Measurements from ENCODE around the gene NTPCR.
"Not testable (repeated sequence)": the region's sequence is repeated elsewhere in the genome, so short reads cannot be mapped to it uniquely, and the experiment has no call there.

The NTPCR gene, protein sequence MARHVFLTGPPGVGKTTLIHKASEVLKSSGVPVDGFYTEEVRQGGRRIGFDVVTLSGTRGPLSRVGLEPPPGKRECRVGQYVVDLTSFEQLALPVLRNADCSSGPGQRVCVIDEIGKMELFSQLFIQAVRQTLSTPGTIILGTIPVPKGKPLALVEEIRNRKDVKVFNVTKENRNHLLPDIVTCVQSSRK

DNA sequence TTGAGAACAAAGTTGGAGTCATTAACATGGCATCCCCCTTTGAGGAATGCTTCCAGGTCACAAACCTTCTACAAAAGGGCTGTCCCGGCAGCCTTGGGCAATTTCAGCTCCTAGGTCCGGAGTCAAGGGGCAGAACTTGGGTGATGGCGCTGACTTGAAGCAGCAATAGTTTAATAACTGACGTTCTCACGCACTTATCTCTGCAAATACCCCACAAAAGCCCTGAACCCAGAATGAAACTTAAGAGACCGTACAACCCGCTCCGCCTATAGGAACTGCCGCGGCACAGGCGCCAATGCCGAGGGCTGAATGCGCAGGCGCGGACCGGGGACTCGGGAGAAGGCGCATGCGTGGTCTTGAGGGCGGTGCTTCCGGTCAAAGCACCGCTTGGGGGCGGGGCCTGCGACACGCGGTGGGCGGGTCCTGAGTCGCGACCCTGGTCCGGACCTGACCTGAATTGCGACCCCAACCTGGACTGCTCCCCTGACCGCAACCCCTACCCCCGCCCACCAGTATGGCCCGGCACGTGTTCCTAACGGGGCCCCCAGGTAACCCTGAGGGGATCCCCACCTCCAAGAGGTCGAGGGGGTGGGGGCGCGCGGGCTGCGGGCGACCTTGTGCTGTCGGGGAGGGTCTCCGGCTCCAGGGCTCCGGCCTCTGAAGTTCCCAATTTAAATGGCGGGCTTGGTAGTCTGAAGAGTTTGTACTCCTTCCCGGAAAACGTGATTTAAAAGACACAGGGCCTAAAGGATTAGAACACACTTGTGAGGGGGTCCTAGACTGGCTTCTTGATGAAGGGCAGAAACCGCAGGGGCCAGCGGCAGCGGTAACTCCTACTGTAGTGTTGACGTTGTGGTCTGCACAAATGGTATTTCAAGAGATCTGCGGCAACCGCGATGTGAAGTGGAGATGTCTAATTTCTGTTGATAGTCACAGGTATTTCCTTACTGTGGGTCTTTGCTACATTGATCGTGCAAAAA, at the start of gene NTPCR:
NTPCR (plus strand) TSS at position 415 of the 980 bp plus-strand sequence; CDS start at position 515, 100 bp downstream.
- peak; percentile 90 for DNase-seq (ENCODE audit: low read depth in 2 of 2)

GRCh38 chr1:232900818-232901217, 49.6 kb upstream of the NTPCR start:
- no peak for DNase-seq (ENCODE audit: low read depth in 2 of 2)

GRCh38 chr1:232901255-232901654, 49.2 kb upstream of the NTPCR start:
- no peak for DNase-seq (ENCODE audit: low read depth in 2 of 2)

DNA sequence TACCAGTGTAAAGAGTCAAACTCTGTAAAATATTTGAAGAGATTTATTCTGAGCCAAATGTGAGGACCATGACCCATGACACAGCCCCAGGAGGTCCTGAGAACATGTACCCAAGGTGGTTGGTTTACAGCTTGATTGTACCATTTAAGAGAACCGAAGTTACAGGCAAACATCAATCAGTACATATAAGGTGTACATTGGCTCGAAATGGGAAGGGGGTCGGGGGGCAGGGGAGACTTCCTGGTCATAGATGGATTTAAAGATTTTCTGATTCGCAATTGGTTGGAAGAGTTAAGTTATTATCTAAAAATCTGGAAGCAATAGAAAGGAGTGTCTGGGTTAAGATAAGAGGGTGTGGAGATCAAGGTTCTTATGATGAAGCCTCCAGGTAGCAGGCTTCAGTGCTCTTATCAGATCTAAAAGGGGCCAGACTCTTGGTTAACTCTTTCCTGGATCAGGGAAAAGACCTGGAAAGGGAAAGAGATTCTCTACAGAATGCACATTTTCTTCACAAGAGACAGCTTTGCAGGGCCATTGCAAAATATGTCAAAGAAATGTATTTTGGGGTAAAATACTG, 47.5 kb upstream of the NTPCR start:
- no peak for DNase-seq (ENCODE audit: low read depth in 2 of 2)

DNA sequence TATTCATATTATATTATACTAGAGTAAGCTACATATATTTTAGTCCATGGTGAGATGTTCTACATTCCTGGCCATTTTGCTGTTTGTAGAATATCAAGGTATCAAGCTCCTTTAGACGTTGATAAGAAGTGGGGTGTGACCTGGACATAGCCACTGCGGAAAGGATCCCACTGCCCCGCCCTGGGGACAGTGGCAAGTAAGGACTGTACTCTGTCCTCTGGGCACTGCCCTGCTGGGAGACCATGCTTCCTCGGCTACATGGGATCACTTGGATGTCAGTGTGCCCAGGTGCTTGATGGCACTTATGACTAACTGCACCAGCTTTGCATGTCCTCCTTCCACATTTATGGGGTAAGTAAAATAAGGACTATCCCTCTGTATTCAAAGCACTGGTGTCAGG, 46.3 kb upstream of the NTPCR start:
- no peak for DNase-seq (ENCODE audit: low read depth in 2 of 2)

GRCh38 chr1:232904566-232904965, 45.8 kb upstream of the NTPCR start:
- no peak for DNase-seq (ENCODE audit: low read depth in 2 of 2)

DNA sequence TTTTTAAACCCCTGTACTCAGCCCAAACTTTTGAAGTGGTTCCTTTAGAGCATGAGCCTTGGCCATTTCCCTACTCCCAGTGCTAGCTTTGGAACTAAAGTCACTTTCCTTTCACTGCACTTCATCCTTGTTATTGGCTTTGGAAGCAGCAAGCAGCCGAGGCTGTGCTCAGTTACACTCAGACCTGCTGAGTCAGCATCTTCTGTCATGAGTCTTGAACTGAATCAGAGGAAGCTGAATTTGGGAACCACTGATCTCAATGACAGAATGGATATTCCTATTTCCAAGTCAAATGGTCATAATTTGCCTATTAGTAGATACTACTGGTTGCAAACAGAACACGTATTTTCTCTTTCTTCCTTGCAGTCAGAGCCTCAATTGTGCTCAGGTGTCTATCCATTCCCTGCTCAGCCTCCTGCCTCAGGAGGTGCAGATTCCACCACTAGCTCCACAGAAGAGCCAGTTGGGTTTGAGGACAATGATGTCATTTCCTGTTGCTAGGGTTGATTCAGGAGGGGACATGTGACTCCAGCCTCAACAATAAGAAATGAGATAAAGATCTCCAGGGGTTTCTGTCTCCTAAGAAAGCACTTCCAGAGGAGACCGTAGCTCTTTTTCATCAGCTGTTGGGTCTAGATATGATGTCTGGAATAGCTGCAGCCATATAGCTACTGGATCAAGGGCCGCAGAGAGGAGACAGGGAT, 44.9 kb upstream of the NTPCR start:
- DNase-seq (ENCODE audit: low read depth in 2 of 2) = no peak

GRCh38 chr1:232906441-232906840, 44.0 kb upstream of the NTPCR start:
- no peak for DNase-seq (ENCODE audit: low read depth in 2 of 2)

DNA sequence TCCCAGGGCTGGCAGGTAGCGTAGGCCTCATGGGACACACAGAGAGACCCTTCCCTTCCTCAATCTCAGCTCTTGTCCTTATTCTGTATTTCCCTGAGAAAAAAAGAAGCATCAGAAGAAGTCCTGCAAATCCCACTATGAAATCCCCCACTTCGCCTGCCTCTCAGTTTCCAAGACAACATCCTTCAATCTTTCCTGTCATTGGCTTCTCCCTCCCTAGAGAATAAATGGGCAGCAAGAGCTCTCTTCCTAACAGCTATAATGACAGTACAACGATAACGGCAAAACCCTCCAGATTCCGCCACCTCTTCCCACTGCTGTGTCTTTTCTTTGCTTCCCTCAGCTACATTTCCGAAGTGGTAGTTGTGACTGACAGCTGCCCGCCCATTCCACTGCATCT, 41.6 kb upstream of the NTPCR start:
- no peak for DNase-seq (ENCODE audit: low read depth in 2 of 2)

DNA sequence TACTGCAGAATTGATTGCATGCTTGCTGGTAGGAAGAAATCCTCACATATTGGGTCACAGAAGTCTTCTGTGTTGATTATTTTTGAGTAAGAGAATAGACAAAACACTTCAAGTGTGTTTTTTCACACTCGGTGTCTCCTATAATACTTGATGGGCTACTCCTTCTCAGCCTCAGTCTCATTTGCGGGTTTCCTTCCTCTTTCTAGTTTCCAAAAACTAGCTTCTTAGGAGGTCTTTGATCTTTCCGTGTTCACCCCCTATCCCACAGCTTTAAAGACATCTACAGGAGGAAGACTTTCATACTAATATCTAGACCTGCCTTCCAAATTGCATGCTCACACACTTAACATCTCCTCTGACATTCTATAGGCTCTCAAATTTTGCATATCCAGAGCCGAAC, 40.7 kb upstream of the NTPCR start:
- DNase-seq (ENCODE audit: low read depth in 2 of 2) = no peak

DNA sequence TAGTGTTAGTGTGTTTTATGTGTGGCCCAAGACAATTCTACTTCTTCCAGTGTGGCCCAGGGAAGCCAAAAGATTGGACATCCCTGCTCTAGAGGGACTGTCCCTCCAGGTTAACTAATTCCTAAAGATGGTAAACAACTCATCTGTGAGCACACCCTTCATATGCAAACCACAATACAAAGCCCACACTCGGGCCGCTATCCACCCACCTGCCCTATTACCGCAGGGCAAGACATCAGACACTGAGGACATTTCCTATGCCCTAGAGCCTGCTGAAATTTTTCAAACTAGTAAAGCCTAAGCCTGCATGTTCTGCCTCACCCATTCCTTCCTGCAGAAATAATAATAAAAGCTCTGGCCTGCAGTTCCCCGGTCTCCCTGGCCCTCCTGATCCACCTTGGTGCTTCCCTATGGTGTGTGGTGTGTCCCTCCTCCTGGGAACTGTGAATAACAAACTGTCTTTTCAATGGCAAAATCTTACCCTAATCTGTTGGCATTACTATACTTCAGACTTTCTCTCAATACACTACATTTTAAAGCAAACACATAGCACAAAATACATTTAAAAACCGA, 39.3 kb upstream of the NTPCR start:
- no peak for DNase-seq (ENCODE audit: low read depth in 2 of 2)

DNA sequence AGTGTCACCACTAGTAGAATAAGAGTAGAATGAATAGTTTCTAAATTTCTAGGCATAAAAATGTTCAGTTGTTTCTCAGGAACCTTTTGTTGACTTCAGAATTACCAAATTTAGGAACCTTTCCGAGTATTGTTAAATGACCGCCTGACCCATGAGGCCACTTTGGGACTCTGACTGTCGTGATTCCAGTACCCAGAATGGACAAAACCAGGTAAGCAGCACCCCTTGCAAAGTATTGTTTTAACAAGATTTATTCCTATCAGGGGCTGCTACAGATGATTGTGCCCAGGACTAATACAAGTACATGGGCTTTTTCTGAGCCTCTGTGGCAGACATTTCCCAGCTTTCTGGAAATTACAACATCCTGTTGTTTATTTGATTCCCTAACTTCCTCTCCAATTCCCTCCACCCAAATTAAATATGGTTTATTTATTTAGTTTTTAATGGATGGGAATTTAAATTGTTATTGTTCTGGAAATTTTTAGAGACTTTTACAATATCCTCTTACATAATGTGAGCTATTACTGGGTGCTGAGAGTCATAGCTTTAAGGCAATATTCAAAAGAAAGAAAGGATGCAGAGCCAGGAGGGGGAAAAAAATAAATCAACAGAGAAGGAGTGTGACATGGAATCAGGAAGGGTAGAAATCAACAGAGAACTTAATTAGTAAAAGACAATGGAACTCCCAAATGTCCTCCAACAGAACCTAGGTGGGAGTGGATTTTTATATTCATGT, 37.4 kb upstream of the NTPCR start:
- no peak for DNase-seq (ENCODE audit: low read depth in 2 of 2)

- DNase-seq (ENCODE audit: low read depth in 2 of 2) = not testable (repeated sequence)
Observed at GRCh38 chr1:232914271-232914670, 36.1 kb upstream of the NTPCR start.

DNA sequence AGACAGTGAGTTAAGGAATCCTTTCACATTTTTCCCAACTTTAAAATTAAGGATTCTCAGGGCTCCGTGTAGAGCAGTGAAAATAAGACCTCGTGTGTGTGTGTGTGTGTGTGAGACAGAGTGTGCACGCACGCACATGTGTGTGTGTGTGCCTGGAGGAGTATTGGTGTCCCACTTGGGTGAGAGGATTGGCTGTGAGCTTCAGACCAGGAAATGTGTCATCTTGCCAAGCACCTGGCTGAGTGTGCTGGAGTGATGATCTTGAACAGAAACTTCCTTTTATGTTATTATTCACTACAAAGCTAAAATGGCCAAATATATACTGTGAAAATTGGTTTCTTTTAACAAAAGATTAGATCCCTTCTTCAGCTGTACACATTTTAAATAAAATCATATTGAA, 35.2 kb upstream of the NTPCR start:
- no peak for DNase-seq (ENCODE audit: low read depth in 2 of 2)

DNA sequence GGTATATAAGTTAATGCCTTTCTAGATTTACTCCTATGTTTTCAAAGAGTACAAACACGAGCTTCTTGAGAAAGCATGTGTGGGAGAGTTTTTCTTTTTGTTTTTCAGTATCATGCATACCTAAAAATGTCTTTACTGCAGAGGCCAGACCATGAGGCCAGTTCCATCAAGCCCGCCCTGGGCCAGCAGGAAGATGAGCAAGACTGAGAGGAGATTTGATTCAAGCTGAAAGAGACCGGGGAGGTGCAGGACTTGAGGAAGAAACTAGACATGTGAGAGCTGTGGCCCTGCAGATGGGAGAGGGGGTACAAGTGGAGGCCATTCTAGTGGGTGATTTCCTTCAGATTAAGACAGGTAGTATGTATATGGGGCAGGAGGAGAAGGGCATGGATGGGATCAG, 33.4 kb upstream of the NTPCR start:
- DNase-seq (ENCODE audit: low read depth in 2 of 2) = no peak

DNA sequence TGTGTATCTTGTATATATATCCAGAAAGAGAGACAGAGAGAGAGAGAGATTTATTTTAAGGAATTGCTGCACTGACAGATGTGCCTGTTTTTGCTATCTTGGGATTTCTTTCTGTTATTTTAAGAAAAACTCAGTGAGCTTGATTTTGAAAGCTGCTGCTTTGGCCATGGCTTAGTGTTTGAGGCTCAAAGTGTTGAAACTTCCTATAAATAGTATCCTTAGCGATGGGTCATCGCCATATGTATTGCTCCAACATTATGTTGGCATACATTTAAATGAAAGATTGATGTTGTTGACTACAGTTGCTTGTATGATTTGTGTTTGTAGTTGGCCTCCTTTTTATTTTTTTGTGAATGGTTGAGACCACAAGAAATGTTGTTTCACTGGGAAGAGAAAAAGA, 29.0 kb upstream of the NTPCR start:
- DNase-seq (ENCODE audit: low read depth in 2 of 2) = no peak

GRCh38 chr1:232922485-232922884, 27.9 kb upstream of the NTPCR start:
- no peak for DNase-seq (ENCODE audit: low read depth in 2 of 2)

DNA sequence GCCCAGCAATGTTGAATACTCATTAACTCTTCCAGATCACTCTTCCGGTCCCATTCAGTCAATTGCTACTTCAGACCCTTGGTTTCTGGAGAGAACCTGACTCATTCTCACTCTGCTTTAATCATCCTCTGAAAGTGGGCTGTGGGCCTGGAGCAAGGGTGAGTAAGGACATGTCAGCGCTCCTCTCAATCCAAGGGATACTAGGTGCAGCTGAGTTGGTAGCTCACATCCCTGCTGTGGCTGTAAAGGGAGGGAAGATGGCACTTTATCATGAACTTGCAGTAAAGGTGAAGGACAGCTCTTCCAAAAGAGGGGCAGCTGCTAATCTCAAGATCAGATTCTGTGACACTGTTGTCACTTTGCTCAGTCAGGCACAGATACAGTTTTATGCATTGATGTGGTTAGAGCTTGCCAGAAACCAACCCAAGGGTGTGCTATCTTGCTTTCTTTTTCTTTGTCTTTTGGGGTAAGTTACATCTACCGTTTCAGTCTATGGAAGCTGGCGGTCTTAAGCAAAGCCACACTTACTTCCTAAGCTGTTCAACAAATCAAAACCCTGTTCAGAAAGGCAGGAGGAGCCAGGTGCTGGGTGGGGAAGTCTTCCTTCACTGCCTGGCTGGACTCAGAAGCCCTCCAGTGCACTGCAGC, 26.5 kb upstream of the NTPCR start:
- DNase-seq (ENCODE audit: low read depth in 2 of 2) = peak in 1 of 2 donors; percentile 5

- DNase-seq (ENCODE audit: low read depth in 2 of 2) = no peak
Observed at GRCh38 chr1:232924874-232925273, 25.5 kb upstream of the NTPCR start.

GRCh38 chr1:232925421-232926220, 24.8 kb upstream of the NTPCR start:
- DNase-seq (ENCODE audit: low read depth in 2 of 2) = no peak

Data from stimulated activated CD8-positive, alpha-beta memory T cell treated with anti-CD3 and anti-CD28 coated beads, Interleukin-7, amount 100 ng/mL, for 4 hours (primary cell).